Nephron progenitor cell (in vitro differentiated cells): Measurements from ENCODE around the gene KCTD17.

ENCODE experiments used
- DNase-seq: peaks from one replicate; pipeline ENCODE4 v3.0.0; 2021
- H3K27ac Mint-ChIP-seq: 2 replicates; pipeline ENCODE4 v1.8.0; 2021; ENCODE audit warnings: mild to moderate bottlenecking, moderate library complexity, mixed read lengths
- H3K27me3 Mint-ChIP-seq: 2 replicates; pipeline ENCODE4 v1.8.0; 2021; ENCODE audit warnings: mild to moderate bottlenecking, low read depth, mixed read lengths; ENCODE audit not compliant: poor library complexity
- H3K36me3 Mint-ChIP-seq: 2 replicates; pipeline ENCODE4 v1.8.0; 2021; ENCODE audit warnings: low read depth, mixed read lengths
- H3K4me1 Mint-ChIP-seq: 2 replicates; pipeline ENCODE4 v1.8.0; 2021; ENCODE audit warnings: mixed read lengths
- H3K4me3 Mint-ChIP-seq: 2 replicates; pipeline ENCODE4 v1.8.0; 2021; ENCODE audit warnings: mild to moderate bottlenecking, moderate library complexity, mixed read lengths
- H3K9me3 Mint-ChIP-seq: 2 replicates; pipeline ENCODE4 v1.8.0; 2021; ENCODE audit warnings: mild to moderate bottlenecking, moderate library complexity, mixed read lengths
- CTCF ChIP-seq: fragments of 200-600 bp; sonication (generic); IDR thresholded peaks from 2 replicates; pipeline ENCODE4 v1.5.0; 2021; ENCODE audit warnings: antibody characterized with exemption

KCTD17 gene

GRCh38 chr22:37111156-37111717, 59.7 kb downstream of the KCTD17 start:
- H3K36me3 Mint-ChIP-seq = no peaks in the 10 kb centered on the region
- H3K27me3 Mint-ChIP-seq = peaks cover 21% of the 10 kb centered on the region
- no peak for DNase-seq
- no peak overlapping the region for H3K4me3 Mint-ChIP-seq
- H3K27ac Mint-ChIP-seq = no peak overlapping the region
- H3K4me1 Mint-ChIP-seq = peaks cover 34% of the 10 kb centered on the region
- no peaks in the 10 kb centered on the region for H3K9me3 Mint-ChIP-seq
- TF ChIP-seq CTCF = no peak

DNA sequence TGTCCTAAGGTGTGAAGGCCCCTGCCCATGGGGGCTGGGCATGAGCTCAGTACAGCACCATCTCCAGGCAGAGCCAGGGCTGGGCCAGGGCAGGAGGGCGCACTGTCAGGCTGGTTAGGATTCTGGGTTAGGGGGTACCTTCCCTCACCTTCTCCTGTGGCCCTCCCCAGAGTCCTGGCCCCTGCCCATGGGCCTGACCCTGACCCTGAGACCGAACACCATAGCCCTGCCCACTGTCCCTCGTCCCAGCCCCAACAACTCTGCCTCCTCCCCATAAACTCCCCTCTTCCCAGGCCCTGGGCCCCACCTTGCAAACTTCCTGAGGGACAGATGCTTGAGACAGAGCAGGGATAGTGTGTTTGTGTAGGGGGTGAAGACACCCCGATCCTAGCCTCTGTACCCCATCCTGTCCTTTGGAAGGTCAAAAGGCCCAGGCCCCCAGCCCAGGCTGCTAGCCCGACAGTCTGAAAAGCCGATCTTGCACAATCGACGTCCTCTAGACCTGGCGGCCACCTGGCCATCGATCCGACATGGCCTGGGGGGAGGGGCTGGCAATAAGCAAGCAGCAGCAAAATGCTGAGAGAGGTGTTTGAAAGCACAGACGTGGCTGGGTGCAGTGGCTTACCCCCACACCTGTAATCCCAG, 60.7 kb downstream of the KCTD17 start:
- no peak for DNase-seq
- Mint-ChIP-seq H3K9me3 (no peaks in the 10 kb centered on the region), H3K36me3 (no peaks in the 10 kb centered on the region), H3K4me1 (peaks cover 32% of the 10 kb centered on the region), H3K4me3 (no peak overlapping the region), H3K27me3 (peaks cover 27% of the 10 kb centered on the region), H3K27ac (no peak overlapping the region)
- no peak for TF ChIP-seq CTCF
